CD4-positive, alpha-beta T cell (primary cell): ENCODE measurements around the gene STAT3. TPM values are rescaled to one million over a fixed set of nuclear protein-coding genes. Genes with fewer than 3 reads are reported as not detected.
A peak's percentile ranks its signal among the peaks of the same experiment; 100 is the strongest.
"Not testable (repeated sequence)": the region's sequence is repeated elsewhere in the genome, so short reads cannot be mapped to it uniquely, and the experiment has no call there.

Experiments used
- ATAC-seq: fragments of 200-7000 bp; cut with Tn5 transposase; one replicate; pipeline ENCODE4 v1.10.0; 2022; ENCODE audit warnings: mild to moderate bottlenecking; ENCODE audit not compliant: poor library complexity
- CTCF ChIA-PET: fragments of 350-600 bp; sonication (Branson Sonifier 250); formaldehyde crosslinking; loops from one replicate; lab custom pipeline; 2021; ENCODE audit warnings: antibody characterized with exemption, inconsistent platforms; lab: Charles Lee
- POLR2A ChIA-PET: fragments of 350-600 bp; sonication (Branson Sonifier 250); formaldehyde crosslinking; loops from one replicate; lab custom pipeline; 2021; ENCODE audit warnings: antibody characterized with exemption, inconsistent platforms; lab: Charles Lee
- DNase-seq, 14 experiments: peaks; one replicate each; pipeline ENCODE4 v3.0.0-alpha.2; 2013 to 2020; ENCODE audit warnings: mixed read lengths in 2 of 14
- H3K27ac ChIP-seq, 2 donors: one replicate each; pipeline versions ENCODE4 v1.5.1 to v1.7.0; 2013; ENCODE audit warnings: low read length in 2 of 2, low read depth in 1 of 2, mild to moderate bottlenecking in 1 of 2
- H3K27me3 ChIP-seq, 2 experiments: 1 replicate in 1 of 2; 2 replicates in 1 of 2; pipeline versions ENCODE4 v1.6.1 to v1.7.0; 2013; ENCODE audit warnings: low read length in 2 of 2, control low read depth in 1 of 2, mild to moderate bottlenecking in 1 of 2, moderate library complexity in 1 of 2; ENCODE audit not compliant: insufficient read depth in 2 of 2, control insufficient read depth in 1 of 2
- H3K36me3 ChIP-seq: one replicate; pipeline ENCODE4 v1.6.1; 2013; ENCODE audit warnings: low read length, control low read depth; ENCODE audit not compliant: insufficient read depth
- H3K4me1 ChIP-seq: one replicate; pipeline ENCODE4 v1.6.1; 2013; ENCODE audit warnings: low read length, control low read depth; ENCODE audit not compliant: insufficient read depth
- H3K4me3 ChIP-seq: one replicate; pipeline ENCODE4 v1.5.1; 2013; ENCODE audit warnings: mild to moderate bottlenecking, low read length, moderate library complexity
- H3K9me3 ChIP-seq, 2 experiments: 1 replicate in 1 of 2; 2 replicates in 1 of 2; pipeline versions ENCODE4 v1.6.1 to v1.7.0; 2013; ENCODE audit warnings: low read length in 2 of 2, mild to moderate bottlenecking in 2 of 2, control low read depth in 1 of 2, moderate library complexity in 1 of 2; ENCODE audit not compliant: control insufficient read depth in 1 of 2, insufficient read depth in 1 of 2
- H3K27ac Mint-ChIP-seq: one replicate; pipeline ENCODE4 v1.8.0; 2020; ENCODE audit warnings: mixed read lengths
- H3K27me3 Mint-ChIP-seq: one replicate; pipeline ENCODE4 v1.8.0; 2021; ENCODE audit warnings: mixed read lengths
- H3K36me3 Mint-ChIP-seq: one replicate; pipeline ENCODE4 v1.8.0; 2021; ENCODE audit warnings: low read depth, mixed read lengths
- H3K4me1 Mint-ChIP-seq: one replicate; pipeline ENCODE4 v1.8.0; 2021; ENCODE audit warnings: low read depth, mixed read lengths
- H3K4me3 Mint-ChIP-seq: one replicate; pipeline ENCODE4 v1.8.0; 2020; ENCODE audit warnings: mild to moderate bottlenecking, mixed read lengths
- H3K9me3 Mint-ChIP-seq: one replicate; pipeline ENCODE4 v1.8.0; 2020; ENCODE audit warnings: mixed read lengths
- CTCF ChIP-seq: fragments of 200-600 bp; IDR thresholded peaks from one replicate; pipeline ENCODE4 v1.8.0; 2022; ENCODE audit warnings: antibody characterized with exemption, mild to moderate bottlenecking
- intact Hi-C, 2 experiments: fragments of 100-400 bp; cut with DNase I in 1 of 2; cut with micrococcal nuclease in 1 of 2; formaldehyde crosslinking; loops; one replicate each; pipeline versions ENCODE4 v1.15.1 to v1.9.0; 2023 to 2025; cut with DNase I, micrococcal nuclease
- total RNA-seq, 174 experiments: library from RNA in 2 of 174; stranded (reverse) in 2 of 174; gene quantifications; one replicate each; pipeline ENCODE4 v1.2.3 and lab custom pipeline; 2021 to 2026

The STAT3 gene
- total RNA-seq, 2 experiments from 2014 or later, result 315 to 319 TPM

GRCh38 chr17:42399948-42400843 lies 12.0 kb upstream of the STAT3 start:
- H3K4me3 Mint-ChIP-seq, result no peak overlapping the region
- Histone ChIP-seq H3K27ac (no peak overlapping the region), H3K9me3 (no peaks in the 10 kb centered on the region), H3K36me3 (no peaks in the 10 kb centered on the region), H3K4me3 (no peak overlapping the region), H3K27me3 (no peaks in the 10 kb centered on the region), H3K4me1 (peaks cover 11% of the 10 kb centered on the region)
- DNase-seq, result peak in 2 of 14 experiments; percentile 14 to 30
- CTCF ChIA-PET, result interaction anchor here (0.8 to 2.8 kb wide), 6 partner anchors 12 to 178 kb away, joined by 3 to 8 read pairs (median 4); partner anchors contain the start of gene STAT3
- intact Hi-C loops, result no loop called here
- TF ChIP-seq CTCF, result no peak
- H3K9me3 Mint-ChIP-seq, result no peaks in the 10 kb centered on the region
- POLR2A ChIA-PET, result interaction anchor here (3.7 kb wide), 1 partner anchor 11 kb away, joined by 50 read pairs; the partner anchor contains the start of gene STAT3
- no peaks in the 10 kb centered on the region for H3K36me3 Mint-ChIP-seq
- H3K27me3 Mint-ChIP-seq, result no peaks in the 10 kb centered on the region
- H3K27ac Mint-ChIP-seq, result no peak overlapping the region
- no peak for ATAC-seq
- peaks cover 10% of the 10 kb centered on the region for H3K4me1 Mint-ChIP-seq

GRCh38 chr17:42399121-42399520 lies 10.9 kb upstream of the STAT3 start:
- intact Hi-C loops, result no loop called here
- ATAC-seq (no peak), DNase-seq (no peak)
- ChIA-PET POLR2A (interaction anchor here (3.7 kb wide), 1 partner anchor 10 kb away, joined by 50 read pairs; the partner anchor contains the start of gene STAT3), CTCF (interaction anchor here (1.3 to 2.8 kb wide), 3 partner anchors 77 to 177 kb away, joined by 4 to 8 read pairs (median 7); no protein-coding TSS in a partner anchor)
- no peaks in the 10 kb centered on the region for H3K36me3 Mint-ChIP-seq
- Histone ChIP-seq H3K36me3 (no peaks in the 10 kb centered on the region), H3K4me3 (no peak overlapping the region), H3K27ac (no peak overlapping the region), H3K9me3 (no peaks in the 10 kb centered on the region), H3K4me1 (peaks cover 11% of the 10 kb centered on the region), H3K27me3 (no peaks in the 10 kb centered on the region)
- H3K4me3 Mint-ChIP-seq, result no peak overlapping the region
- no peak for TF ChIP-seq CTCF
- no peaks in the 10 kb centered on the region for H3K27me3 Mint-ChIP-seq
- H3K4me1 Mint-ChIP-seq, result peaks cover 10% of the 10 kb centered on the region
- H3K9me3 Mint-ChIP-seq, result no peaks in the 10 kb centered on the region
- H3K27ac Mint-ChIP-seq, result no peak overlapping the region

GRCh38 chr17:42395601-42396000 lies 7.4 kb upstream of the STAT3 start:
- intact Hi-C loops, result not testable (repeated sequence)

More at GRCh38 chr17:42395601-42396000, 7.4 kb upstream of the STAT3 start:
- H3K27ac ChIP-seq, H3K9me3 ChIP-seq, H3K4me3 Mint-ChIP-seq, ATAC-seq, H3K27me3 Mint-ChIP-seq, H3K4me3 ChIP-seq, H3K27me3 ChIP-seq, DNase-seq, POLR2A ChIA-PET, H3K36me3 ChIP-seq, H3K9me3 Mint-ChIP-seq, H3K27ac Mint-ChIP-seq, H3K36me3 Mint-ChIP-seq: not testable (repeated sequence)
- peaks cover 10% of the 10 kb centered on the region for H3K4me1 Mint-ChIP-seq
- H3K4me1 ChIP-seq, result peaks cover 11% of the 10 kb centered on the region
- CTCF ChIA-PET, result interaction anchor here (1.2 to 1.6 kb wide), 2 partner anchors 10 to 73 kb away, joined by 3 to 4 read pairs; no protein-coding TSS in a partner anchor
